PC-9 (cell line): ENCODE measurements around the gene CYTH2. TPM values are rescaled to one million over a fixed set of nuclear protein-coding genes. Genes with fewer than 3 reads are reported as not detected.

Source experiments
- BruUV-seq: library from RNA; stranded (reverse); fragments of 400-500 nt; replicated peaks from 2 replicates; lab custom pipeline; 2021; lab: Mats Ljungman, UMichigan
- CTCF ChIA-PET: fragments of 300-600 bp; sonication (Branson Sonifier 250); formaldehyde crosslinking; loops from one replicate; lab custom pipeline; 2022; ENCODE audit warnings: antibody characterized with exemption; lab: Charles Lee
- POLR2A ChIA-PET: fragments of 300-600 bp; sonication (Branson Sonifier 250); formaldehyde crosslinking; loops from one replicate; lab custom pipeline; 2022; ENCODE audit warnings: antibody characterized with exemption; ENCODE audit not compliant: unreplicated experiment; lab: Charles Lee
- DNase-seq, 2 experiments: peaks; one replicate each; pipeline versions ENCODE4 v3.0.0 to v3.0.0-alpha.2; 2015 to 2022; ENCODE audit warnings: mixed read lengths in 1 of 2
- H2AFZ ChIP-seq: fragments of 200-600 bp; sonication (generic); 2 replicates; pipeline ENCODE4 v1.8.1; 2017; ENCODE audit warnings: antibody characterized with exemption
- H3F3A ChIP-seq: fragments of 200-600 bp; sonication (generic); 2 replicates; pipeline ENCODE4 v1.8.1; 2017; ENCODE audit warnings: antibody characterized with exemption, mild to moderate bottlenecking, low read depth; ENCODE audit not compliant: insufficient read depth
- H3K27ac ChIP-seq: fragments of 200-600 bp; sonication (generic); 2 replicates; pipeline ENCODE4 v1.6.1; 2016; ENCODE audit warnings: mixed run types
- H3K27me3 ChIP-seq: fragments of 200-600 bp; sonication (generic); 2 replicates; pipeline ENCODE4 v1.6.1; 2016; ENCODE audit warnings: low read depth, mixed run types; ENCODE audit not compliant: insufficient read depth
- H3K36me3 ChIP-seq: fragments of 200-600 bp; sonication (generic); 2 replicates; pipeline ENCODE4 v1.6.1; 2016; ENCODE audit warnings: low read depth, mixed run types
- H3K4me1 ChIP-seq: fragments of 200-600 bp; sonication (generic); replicated peaks from 2 replicates; pipeline ENCODE4 v1.6.1; 2016; ENCODE audit warnings: mixed run types; ENCODE audit not compliant: insufficient read depth
- H3K4me2 ChIP-seq: fragments of 200-600 bp; sonication (generic); 2 replicates; pipeline ENCODE4 v1.6.1; 2017; ENCODE audit warnings: mixed run types
- H3K4me3 ChIP-seq: fragments of 200-600 bp; sonication (generic); 2 replicates; pipeline ENCODE4 v1.6.1; 2016; ENCODE audit warnings: mixed run types
- H3K79me2 ChIP-seq: fragments of 200-600 bp; sonication (generic); 2 replicates; pipeline ENCODE4 v1.6.1; 2017; ENCODE audit warnings: low read depth, mixed run types
- H3K9me2 ChIP-seq: fragments of 200-600 bp; sonication (generic); 2 replicates; pipeline ENCODE4 v1.8.1; 2017; ENCODE audit warnings: mild to moderate bottlenecking; ENCODE audit not compliant: insufficient read depth
- H3K9me3 ChIP-seq: fragments of 200-600 bp; sonication (generic); 2 replicates; pipeline ENCODE4 v1.8.1; 2016; ENCODE audit warnings: low read depth; ENCODE audit not compliant: insufficient read depth
- H4K20me1 ChIP-seq: fragments of 200-600 bp; sonication (generic); 2 replicates; pipeline ENCODE4 v1.8.1; 2017; ENCODE audit not compliant: insufficient read depth
- CTCF ChIP-seq: fragments of 200-600 bp; sonication (generic); conservative IDR thresholded peaks from 2 replicates; pipeline ENCODE4 v1.6.1; 2017; ENCODE audit warnings: mixed run types, antibody characterized with exemption, mild to moderate bottlenecking, moderate library complexity
- EZH2 ChIP-seq: fragments of 200-600 bp; sonication (generic); IDR thresholded peaks from 2 replicates; pipeline ENCODE4 v1.8.0; 2017; ENCODE audit warnings: antibody characterized with exemption, low read depth
- intact Hi-C: fragments of 100-400 bp; cut with micrococcal nuclease; formaldehyde crosslinking; loops from one replicate; pipeline ENCODE4 v1.10.0; 2022; ENCODE audit not compliant: unreplicated experiment
- total RNA-seq: library from RNA; stranded (reverse); gene quantifications from 2 replicates; pipeline ENCODE4 v1.2.3, GENCODE V29; 2021

CYTH2 gene
- total RNA-seq, 1 experiment from 2014 or later = 74.4 TPM

GRCh38 chr19:48455171-48455907, 13.8 kb upstream of the CYTH2 start, which contains the start of gene KCNJ14:
KCNJ14 (plus strand) TSS chr19:48455574; CDS start chr19:48461725, 6,151 bp downstream.
- Histone ChIP-seq H3K4me3 (no peak within 1 kb of the TSS), H3K4me2 (no peak within 1 kb of the TSS), H3K27ac (no peak within 1 kb of the TSS), H4K20me1 (peaks cover 46% of the 10 kb centered on the region), H2AFZ (no peak within 1 kb of the TSS), H3K4me1 (0 out of 2 replicates have a peak, but pooled peaks cover 12% of the 10 kb centered on the region), H3F3A (peaks cover 33% of the 10 kb centered on the region), H3K27me3 (no peaks in the 10 kb centered on the region), H3K79me2 (peaks cover 8% of the 10 kb centered on the region), H3K9me2 (no peaks in the 10 kb centered on the region), H3K36me3 (peaks cover 46% of the 10 kb centered on the region), H3K9me3 (no peaks in the 10 kb centered on the region)
- POLR2A ChIA-PET = no interaction called here
- intact Hi-C loops = no loop called here
- TF ChIP-seq EZH2 (no peak), CTCF (no peak)
- DNase-seq = no peak
- CTCF ChIA-PET = no interaction called here
- no TSS peak for BruUV-seq

- H2AFZ ChIP-seq = no peak overlapping the region
- no peaks in the 10 kb centered on the region for H3K27me3 ChIP-seq
- no peak overlapping the region for H3K4me2 ChIP-seq
- no TSS peak for BruUV-seq
- peaks cover 44% of the 10 kb centered on the region for H3K36me3 ChIP-seq
- H3K79me2 ChIP-seq = peaks cover 8% of the 10 kb centered on the region
- H3K9me2 ChIP-seq = no peaks in the 10 kb centered on the region
- ChIA-PET CTCF (no interaction called here), POLR2A (no interaction called here)
- no peaks in the 10 kb centered on the region for H3K9me3 ChIP-seq
- no peak overlapping the region for H3K4me3 ChIP-seq
- H4K20me1 ChIP-seq = peaks cover 46% of the 10 kb centered on the region
- H3K27ac ChIP-seq = no peak overlapping the region
- no peak for DNase-seq
- 0 out of 2 replicates have a peak, but pooled peaks cover 12% of the 10 kb centered on the region for H3K4me1 ChIP-seq
- TF ChIP-seq CTCF (no peak), EZH2 (no peak)
- peaks cover 36% of the 10 kb centered on the region for H3F3A ChIP-seq
- intact Hi-C loops = no loop called here
Observed at GRCh38 chr19:48455908-48456562, 13.1 kb upstream of the CYTH2 start.

- Histone ChIP-seq H3K36me3 (peaks cover 36% of the 10 kb centered on the region), H3K4me3 (no peak overlapping the region), H3K79me2 (peaks cover 8% of the 10 kb centered on the region), H3K27ac (no peak overlapping the region), H3K9me3 (no peaks in the 10 kb centered on the region), H3F3A (peaks cover 27% of the 10 kb centered on the region), H4K20me1 (peaks cover 46% of the 10 kb centered on the region), H2AFZ (no peak overlapping the region), H3K4me1 (0 out of 2 replicates have a peak, but pooled peaks cover 7% of the 10 kb centered on the region), H3K9me2 (no peaks in the 10 kb centered on the region), H3K27me3 (no peaks in the 10 kb centered on the region), H3K4me2 (no peak overlapping the region)
- POLR2A ChIA-PET = no interaction called here
- intact Hi-C loops = no loop called here
- no peak for DNase-seq
- TF ChIP-seq CTCF = no peak
- no peak for TF ChIP-seq EZH2
- BruUV-seq = no TSS peak
- CTCF ChIA-PET = no interaction called here
Observed at GRCh38 chr19:48456864-48457263, 12.3 kb upstream of the CYTH2 start.
